ENCODE measurements around the gene CREBBP.
A peak's percentile ranks its signal among the peaks of the same experiment; 100 is the strongest.

CREBBP gene

GRCh38 chr16:3879887-3880564, 487 bp downstream of the CREBBP start:
- peak; percentile 69 for DNase-seq (ENCODE audit: low spot score)

- no peak for DNase-seq (ENCODE audit: low spot score)
Observed at GRCh38 chr16:3879258-3879886, 1.1 kb downstream of the CREBBP start.

- DNase-seq (ENCODE audit: low spot score) = no peak
Observed at GRCh38 chr16:3878610-3879009, 1.9 kb downstream of the CREBBP start.

- DNase-seq (ENCODE audit: low spot score) = no peak
Observed at GRCh38 chr16:3876695-3877094, 3.8 kb downstream of the CREBBP start.

- no peak for DNase-seq (ENCODE audit: low spot score)
Observed at GRCh38 chr16:3876160-3876559, 4.4 kb downstream of the CREBBP start.

GRCh38 chr16:3874794-3875692, 5.5 kb downstream of the CREBBP start:
- DNase-seq (ENCODE audit: low spot score) = no peak

- no peak for DNase-seq (ENCODE audit: low spot score)
Observed at GRCh38 chr16:3874242-3874641, 6.3 kb downstream of the CREBBP start.

- no peak for DNase-seq (ENCODE audit: low spot score)
Observed at GRCh38 chr16:3873482-3874173, 6.9 kb downstream of the CREBBP start.

- DNase-seq (ENCODE audit: low spot score) = no peak
Observed at GRCh38 chr16:3872216-3872895, 8.2 kb downstream of the CREBBP start.

- no peak for DNase-seq (ENCODE audit: low spot score)
Observed at GRCh38 chr16:3868967-3869366, 11.5 kb downstream of the CREBBP start.

- no peak for DNase-seq (ENCODE audit: low spot score)
Observed at GRCh38 chr16:3868556-3868955, 12.0 kb downstream of the CREBBP start.

- no peak for DNase-seq (ENCODE audit: low spot score)
Observed at GRCh38 chr16:3866703-3867431, 13.6 kb downstream of the CREBBP start.

- DNase-seq (ENCODE audit: low spot score) = no peak
Observed at GRCh38 chr16:3865241-3865640, 15.3 kb downstream of the CREBBP start.

- DNase-seq (ENCODE audit: low spot score) = no peak
Observed at GRCh38 chr16:3864562-3864961, 16.0 kb downstream of the CREBBP start.

- DNase-seq (ENCODE audit: low spot score) = no peak
Observed at GRCh38 chr16:3863587-3863986, 16.9 kb downstream of the CREBBP start.

- no peak for DNase-seq (ENCODE audit: low spot score)
Observed at GRCh38 chr16:3861808-3862451, 18.6 kb downstream of the CREBBP start.

GRCh38 chr16:3859889-3860288, 20.6 kb downstream of the CREBBP start:
- no peak for DNase-seq (ENCODE audit: low spot score)

- no peak for DNase-seq (ENCODE audit: low spot score)
Observed at GRCh38 chr16:3858801-3859200, 21.7 kb downstream of the CREBBP start.

GRCh38 chr16:3857189-3858043, 23.1 kb downstream of the CREBBP start:
- no peak for DNase-seq (ENCODE audit: low spot score)
